SK-N-SH (cell line): ENCODE results near the gene POLA2. TPM values are rescaled to one million over a fixed set of nuclear protein-coding genes. Genes with fewer than 3 reads are reported as not detected.

ENCODE experiments used
- CTCF ChIA-PET: fragments of 300-600, 350-600 bp; formaldehyde crosslinking; extraction: SDS; loops from one replicate; lab custom pipeline; 2021; lab: Yijun Ruan, JAX
- POLR2A ChIA-PET: fragments of 350-600 bp; sonication (Branson Sonifier 250); formaldehyde crosslinking; extraction: SDS; loops from one replicate; lab custom pipeline; 2020; ENCODE audit warnings: antibody characterized with exemption, inconsistent platforms; lab: Yijun Ruan, JAX
- DNase-seq: peaks from one replicate; pipeline ENCODE4 v3.0.0; 2012
- H2AFZ ChIP-seq: fragments of 200-600 bp; sonication (generic); 2 replicates; pipeline ENCODE4 v1.8.1; 2016; ENCODE audit warnings: antibody characterized with exemption, mild to moderate bottlenecking, low read depth
- H3F3A ChIP-seq: fragments of 200-600 bp; sonication (generic); replicated peaks from 2 replicates; pipeline ENCODE3; 2016; ENCODE audit warnings: antibody characterized with exemption, mild to moderate bottlenecking; ENCODE audit not compliant: insufficient read depth
- H3K27ac ChIP-seq, 2 experiments: fragments of 200-500 bp in 1 of 2; fragments of 200-600 bp in 1 of 2; sonication (Bioruptor generic) in 1 of 2; sonication (generic), shearing (Covaris generic) in 1 of 2; 2 replicates each; pipeline versions ENCODE4 v1.5.1 to v1.6.1; 2014 to 2016; ENCODE audit warnings: low read depth in 2 of 2, inconsistent platforms in 1 of 2, low read length in 1 of 2, mild to moderate bottlenecking in 1 of 2, mixed read lengths in 1 of 2
- H3K27me3 ChIP-seq: fragments of 200-600 bp; sonication (generic), shearing (Covaris generic); 2 replicates; pipeline ENCODE4 v1.6.1; 2016; ENCODE audit warnings: mixed run types; ENCODE audit not compliant: insufficient read depth
- H3K36me3 ChIP-seq, 2 experiments: fragments of 200-500 bp in 1 of 2; fragments of 200-600 bp in 1 of 2; sonication (Bioruptor generic) in 1 of 2; sonication (generic) in 1 of 2; replicated peaks in 1 of 2; 2 replicates each; pipeline versions ENCODE3 to v1.5.1; 2014 to 2016; ENCODE audit warnings: low read length in 1 of 2, mild to moderate bottlenecking in 1 of 2; ENCODE audit not compliant: insufficient read depth in 2 of 2, control insufficient read depth in 1 of 2
- H3K4me1 ChIP-seq, 2 experiments: fragments of 200-500 bp in 1 of 2; fragments of 200-600 bp in 1 of 2; sonication (Bioruptor generic) in 1 of 2; sonication (generic), shearing (Covaris generic) in 1 of 2; 2 replicates each; pipeline versions ENCODE4 v1.5.1 to v1.6.1; 2014 to 2016; ENCODE audit warnings: low read depth in 1 of 2, low read length in 1 of 2, mixed run types in 1 of 2; ENCODE audit not compliant: insufficient read depth in 2 of 2, control insufficient read depth in 1 of 2
- H3K4me2 ChIP-seq: fragments of 200-600 bp; sonication (generic), shearing (Covaris generic); 2 replicates; pipeline ENCODE4 v1.6.1; 2017; ENCODE audit warnings: mixed run types
- H3K4me3 ChIP-seq, 2 experiments: fragments of 200-500 bp in 1 of 2; fragments of 200-600 bp in 1 of 2; sonication (Bioruptor generic) in 1 of 2; sonication (generic), shearing (Covaris generic) in 1 of 2; 2 replicates each; pipeline versions ENCODE4 v1.5.1 to v1.8.1; 2014 to 2016; ENCODE audit warnings: low read depth in 2 of 2, inconsistent platforms in 1 of 2, low read length in 1 of 2, mild to moderate bottlenecking in 1 of 2, mixed read lengths in 1 of 2, moderate library complexity in 1 of 2
- H3K79me2 ChIP-seq: fragments of 200-600 bp; sonication (generic); 2 replicates; pipeline ENCODE4 v1.8.1; 2017; ENCODE audit warnings: mild to moderate bottlenecking; ENCODE audit not compliant: insufficient read depth
- H3K9ac ChIP-seq: fragments of 200-600 bp; sonication (generic); 2 replicates; pipeline ENCODE4 v1.6.1; 2017; ENCODE audit warnings: mixed run types
- H3K9me2 ChIP-seq: fragments of 200-600 bp; sonication (generic); 2 replicates; pipeline ENCODE4 v1.6.1; 2017; ENCODE audit warnings: mixed run types
- H3K9me3 ChIP-seq: fragments of 200-600 bp; sonication (generic); 2 replicates; pipeline ENCODE4 v1.6.1; 2017; ENCODE audit warnings: mixed run types, mild to moderate bottlenecking, moderate library complexity
- H4K20me1 ChIP-seq: fragments of 200-600 bp; sonication (generic); 2 replicates; pipeline ENCODE4 v1.6.1; 2017; ENCODE audit warnings: mild to moderate bottlenecking, mixed run types; ENCODE audit not compliant: insufficient read depth
- ELF1 ChIP-seq: IDR thresholded peaks from 2 replicates; pipeline ENCODE4 v1.4.0; 2012
- GABPA ChIP-seq: IDR thresholded peaks from 2 replicates; pipeline ENCODE4 v1.4.0; 2012; ENCODE audit warnings: low read depth, mild to moderate bottlenecking
- MXI1 ChIP-seq: IDR thresholded peaks from 2 replicates; pipeline ENCODE4 v1.6.1; 2012; ENCODE audit warnings: mild to moderate bottlenecking, low read depth, low read length, improper control_type of control experiment
- NFIC ChIP-seq: IDR thresholded peaks from 2 replicates; pipeline ENCODE4 v1.4.0; 2012; ENCODE audit warnings: borderline replicate concordance
- NRF1 ChIP-seq: IDR thresholded peaks from 2 replicates; pipeline ENCODE4 v1.6.1; 2012; ENCODE audit warnings: low read depth, mild to moderate bottlenecking, low read length
- RFX5 ChIP-seq: IDR thresholded peaks from 2 replicates; pipeline ENCODE4 v1.6.1; 2012; ENCODE audit warnings: mild to moderate bottlenecking, improper control_type of control experiment, low read length
- RXRA ChIP-seq: IDR thresholded peaks from 2 replicates; pipeline ENCODE4 v1.4.0; 2012; ENCODE audit warnings: low read depth, mild to moderate bottlenecking, borderline replicate concordance
- SIN3A ChIP-seq: IDR thresholded peaks from 2 replicates; pipeline ENCODE4 v1.6.1; 2012; ENCODE audit warnings: low read depth, mild to moderate bottlenecking, low read length, moderate library complexity, borderline replicate concordance
- TAF1 ChIP-seq: IDR thresholded peaks from 2 replicates; pipeline ENCODE4 v1.6.1; 2012; ENCODE audit warnings: low read depth, mild to moderate bottlenecking, low read length, moderate library complexity, borderline replicate concordance
- TCF12 ChIP-seq: IDR thresholded peaks from 2 replicates; pipeline ENCODE4 v1.4.0; 2012
- TEAD4 ChIP-seq: IDR thresholded peaks from 2 replicates; pipeline ENCODE4 v1.4.0; 2012; ENCODE audit warnings: mild to moderate bottlenecking, borderline replicate concordance; ENCODE audit not compliant: insufficient read depth
- YY1 ChIP-seq: IDR thresholded peaks from 2 replicates; pipeline ENCODE4 v1.4.0; 2012; ENCODE audit warnings: low read depth, mild to moderate bottlenecking
- WGBS: methylation state at CpG from one replicate; pipeline ENCODE4 v1.1.6; 2017; ENCODE audit warnings: low lambda C conversion rate; 5-methylcytosine and 5-hydroxymethylcytosine counted together
- polyA plus RNA-seq, 3 experiments: library from polyadenylated mRNA; depleted of rRNA; stranded (reverse); fragments of >200 nt; gene quantifications; 2 replicates each; pipeline ENCODE4 v1.2.3, GENCODE V29; 2012
- TF ChIP-seq, protein P1 (sequence below): IDR thresholded peaks from 2 replicates; pipeline ENCODE4; 2012
- TF ChIP-seq, protein P2 (sequence below): IDR thresholded peaks from 2 replicates; pipeline ENCODE4 v1.4.0; 2012; ENCODE audit warnings: low read depth
- TF ChIP-seq, protein P3 (sequence below): IDR thresholded peaks from 2 replicates; pipeline ENCODE4 v1.4.0; 2012; ENCODE audit warnings: low read depth, borderline replicate concordance
- TF ChIP-seq, protein P4 (sequence below): IDR thresholded peaks from 2 replicates; pipeline ENCODE4 v1.4.0; 2012; ENCODE audit warnings: low read depth, borderline replicate concordance
- TF ChIP-seq, protein P5 (sequence below): fragments of 150-350 bp; IDR thresholded peaks from 2 replicates; pipeline ENCODE4 v1.6.1; 2017; ENCODE audit warnings: antibody characterized with exemption, low read length, low read depth, borderline replicate concordance

Gene POLA2
- polyA plus RNA-seq, 1 of the 3 experiments (the other 2 are of a cell fraction): 18.4 TPM

DNA sequence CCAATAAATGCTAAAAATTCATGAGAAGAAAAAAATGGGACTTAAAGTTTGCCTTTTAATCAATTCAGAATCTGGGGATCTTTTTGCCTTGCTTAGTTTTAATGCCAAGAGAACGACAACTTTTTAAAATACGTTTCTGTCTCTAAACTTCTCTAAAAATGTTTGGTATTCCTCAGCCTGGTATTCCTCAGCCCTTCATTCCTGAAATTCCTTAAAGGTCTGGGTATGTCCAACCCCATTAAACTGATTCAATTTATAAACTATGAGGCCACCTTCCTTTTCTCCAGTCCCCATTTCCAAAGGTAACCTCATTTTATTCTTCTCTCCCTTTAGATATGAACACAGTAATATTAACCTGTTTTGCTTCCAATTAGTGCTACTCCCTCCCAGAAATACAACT lies 16.6 kb downstream of the POLA2 start:
- peaks cover 0 to 42% of the 10 kb centered on the region in 2 experiments; a peak in 3 of 4 replicates for H3K4me1 ChIP-seq
- no peaks in the 10 kb centered on the region for H3K9me3 ChIP-seq
- H3K4me2 ChIP-seq: peak overlapping the region; percentile 50; the same call in 1 of the 2 replicates
- WGBS: 15% methylated on average over 2 of the region's 2 CpGs
- no peak overlapping the region; the same call in 1 of the 2 replicates for H3K9ac ChIP-seq
- ChIA-PET CTCF (interaction anchor here (1.0 to 37.6 kb wide), 2 partner anchors 10 to 44 kb away, joined by 3 to 1118 read pairs; partner anchors contain the start of genes CDC42EP2 and DPF2), POLR2A (no interaction called here)
- H3K36me3 ChIP-seq: peaks cover 12 to 24% of the 10 kb centered on the region in 2 experiments
- H2AFZ ChIP-seq: no peak overlapping the region
- no peaks in the 10 kb centered on the region for H3K27me3 ChIP-seq
- peak overlapping the region; percentile 61 to 87; a peak in 3 of 4 replicates for H3K27ac ChIP-seq
- H3K4me3 ChIP-seq: no peak overlapping the region
- H4K20me1 ChIP-seq: no peaks in the 10 kb centered on the region
- no peaks in the 10 kb centered on the region for H3K9me2 ChIP-seq
- TF ChIP-seq MXI1 (no peak), NFIC (no peak), TCF12 (peak; percentile 61; the same call in 1 of the 2 replicates), TAF1 (no peak), TEAD4 (peak; percentile 67; the same call in 1 of the 2 replicates), NRF1 (no peak)
- TF ChIP-seq, protein P1, sequence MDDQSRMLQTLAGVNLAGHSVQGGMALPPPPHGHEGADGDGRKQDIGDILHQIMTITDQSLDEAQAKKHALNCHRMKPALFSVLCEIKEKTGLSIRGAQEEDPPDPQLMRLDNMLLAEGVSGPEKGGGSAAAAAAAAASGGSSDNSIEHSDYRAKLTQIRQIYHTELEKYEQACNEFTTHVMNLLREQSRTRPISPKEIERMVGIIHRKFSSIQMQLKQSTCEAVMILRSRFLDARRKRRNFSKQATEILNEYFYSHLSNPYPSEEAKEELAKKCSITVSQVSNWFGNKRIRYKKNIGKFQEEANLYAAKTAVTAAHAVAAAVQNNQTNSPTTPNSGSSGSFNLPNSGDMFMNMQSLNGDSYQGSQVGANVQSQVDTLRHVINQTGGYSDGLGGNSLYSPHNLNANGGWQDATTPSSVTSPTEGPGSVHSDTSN: peak; percentile 73
- TF ChIP-seq, protein P2, sequence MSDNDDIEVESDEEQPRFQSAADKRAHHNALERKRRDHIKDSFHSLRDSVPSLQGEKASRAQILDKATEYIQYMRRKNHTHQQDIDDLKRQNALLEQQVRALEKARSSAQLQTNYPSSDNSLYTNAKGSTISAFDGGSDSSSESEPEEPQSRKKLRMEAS: no peak
- H3F3A ChIP-seq: peaks cover 65% of the 10 kb centered on the region
- no peaks in the 10 kb centered on the region for H3K79me2 ChIP-seq
- DNase-seq: no peak

DNA sequence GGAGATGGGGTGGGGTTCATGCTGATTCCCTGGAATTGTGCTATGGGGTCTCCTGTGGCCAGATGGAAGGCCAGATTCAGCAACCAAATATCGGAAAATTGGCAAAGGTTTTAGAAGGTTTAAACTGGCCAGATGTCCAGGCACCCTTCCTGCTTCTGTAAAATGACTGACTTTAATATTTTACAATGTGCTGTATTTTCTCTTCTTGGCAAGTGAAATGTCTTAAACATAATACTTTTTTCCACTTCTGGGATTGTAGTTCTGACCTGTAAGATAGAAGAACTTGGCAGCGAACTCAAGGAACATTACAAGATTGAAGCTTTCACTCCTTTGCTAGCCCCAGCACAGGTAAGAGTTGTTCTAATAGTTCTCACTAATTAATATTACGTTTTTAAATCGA lies 17.5 kb downstream of the POLA2 start:
- POLR2A ChIA-PET: interaction anchor here (0.6 kb wide), 1 partner anchor 96 kb away, joined by 4 read pairs; no protein-coding TSS in a partner anchor
- peak overlapping the region; percentile 50 for H3K4me2 ChIP-seq
- H3K4me1 ChIP-seq: peaks cover 0 to 42% of the 10 kb centered on the region in 2 experiments; a peak in 3 of 4 replicates
- no peaks in the 10 kb centered on the region for H4K20me1 ChIP-seq
- no peaks in the 10 kb centered on the region for H3K9me2 ChIP-seq
- CTCF ChIA-PET: interaction anchor here (37.6 kb wide), 1 partner anchor 43 kb away, joined by 1118 read pairs; the partner anchor contains the start of genes CDC42EP2 and DPF2
- TF ChIP-seq, protein P2: no peak
- TF ChIP-seq TAF1: no peak
- no peak for TF ChIP-seq SIN3A
- TF ChIP-seq, protein P3, sequence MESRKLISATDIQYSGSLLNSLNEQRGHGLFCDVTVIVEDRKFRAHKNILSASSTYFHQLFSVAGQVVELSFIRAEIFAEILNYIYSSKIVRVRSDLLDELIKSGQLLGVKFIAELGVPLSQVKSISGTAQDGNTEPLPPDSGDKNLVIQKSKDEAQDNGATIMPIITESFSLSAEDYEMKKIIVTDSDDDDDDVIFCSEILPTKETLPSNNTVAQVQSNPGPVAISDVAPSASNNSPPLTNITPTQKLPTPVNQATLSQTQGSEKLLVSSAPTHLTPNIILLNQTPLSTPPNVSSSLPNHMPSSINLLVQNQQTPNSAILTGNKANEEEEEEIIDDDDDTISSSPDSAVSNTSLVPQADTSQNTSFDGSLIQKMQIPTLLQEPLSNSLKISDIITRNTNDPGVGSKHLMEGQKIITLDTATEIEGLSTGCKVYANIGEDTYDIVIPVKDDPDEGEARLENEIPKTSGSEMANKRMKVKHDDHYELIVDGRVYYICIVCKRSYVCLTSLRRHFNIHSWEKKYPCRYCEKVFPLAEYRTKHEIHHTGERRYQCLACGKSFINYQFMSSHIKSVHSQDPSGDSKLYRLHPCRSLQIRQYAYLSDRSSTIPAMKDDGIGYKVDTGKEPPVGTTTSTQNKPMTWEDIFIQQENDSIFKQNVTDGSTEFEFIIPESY: no peak
- no peak for TF ChIP-seq TCF12
- no peak for TF ChIP-seq ELF1
- TF ChIP-seq NRF1: no peak
- no peak for TF ChIP-seq RXRA
- TF ChIP-seq MXI1: no peak
- TF ChIP-seq GABPA: no peak
- TF ChIP-seq RFX5: no peak
- TF ChIP-seq, protein P4, sequence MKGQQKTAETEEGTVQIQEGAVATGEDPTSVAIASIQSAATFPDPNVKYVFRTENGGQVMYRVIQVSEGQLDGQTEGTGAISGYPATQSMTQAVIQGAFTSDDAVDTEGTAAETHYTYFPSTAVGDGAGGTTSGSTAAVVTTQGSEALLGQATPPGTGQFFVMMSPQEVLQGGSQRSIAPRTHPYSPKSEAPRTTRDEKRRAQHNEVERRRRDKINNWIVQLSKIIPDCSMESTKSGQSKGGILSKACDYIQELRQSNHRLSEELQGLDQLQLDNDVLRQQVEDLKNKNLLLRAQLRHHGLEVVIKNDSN: no peak
- no peak for TF ChIP-seq YY1
- TF ChIP-seq, protein P5, sequence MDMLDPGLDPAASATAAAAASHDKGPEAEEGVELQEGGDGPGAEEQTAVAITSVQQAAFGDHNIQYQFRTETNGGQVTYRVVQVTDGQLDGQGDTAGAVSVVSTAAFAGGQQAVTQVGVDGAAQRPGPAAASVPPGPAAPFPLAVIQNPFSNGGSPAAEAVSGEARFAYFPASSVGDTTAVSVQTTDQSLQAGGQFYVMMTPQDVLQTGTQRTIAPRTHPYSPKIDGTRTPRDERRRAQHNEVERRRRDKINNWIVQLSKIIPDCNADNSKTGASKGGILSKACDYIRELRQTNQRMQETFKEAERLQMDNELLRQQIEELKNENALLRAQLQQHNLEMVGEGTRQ: no peak
- TF ChIP-seq, protein P1: no peak
- TF ChIP-seq, all 33 proteins: peak for 0
- H3K27ac ChIP-seq: peak overlapping the region; percentile 61 to 87; a peak in 3 of 4 replicates
- H3F3A ChIP-seq: peaks cover 62% of the 10 kb centered on the region
- H3K9ac ChIP-seq: peak overlapping the region; percentile 46
- no peak for DNase-seq
- peaks cover 12 to 24% of the 10 kb centered on the region in 2 experiments for H3K36me3 ChIP-seq
- no peaks in the 10 kb centered on the region for H3K9me3 ChIP-seq
- no peak overlapping the region for H2AFZ ChIP-seq
- H3K79me2 ChIP-seq: no peaks in the 10 kb centered on the region
- 81% methylated on average over 4 of the region's 4 CpGs for whole genome bisulfite sequencing
- H3K27me3 ChIP-seq: no peaks in the 10 kb centered on the region
- no peak overlapping the region for H3K4me3 ChIP-seq
